Nephron (organoid): ENCODE results near the gene GRM8.
A peak's percentile ranks its signal among the peaks of the same experiment; 100 is the strongest.

Experiments
- H3K27ac Mint-ChIP-seq, 3 experiments: 2 replicates each; pipeline ENCODE4 v1.8.0; 2020; ENCODE audit warnings: mixed read lengths in 3 of 3, mild to moderate bottlenecking in 2 of 3, moderate library complexity in 1 of 3
- H3K27me3 Mint-ChIP-seq: 2 replicates; pipeline ENCODE4 v1.8.0; 2021; ENCODE audit warnings: low read depth, mild to moderate bottlenecking, moderate library complexity, mixed read lengths
- H3K36me3 Mint-ChIP-seq: 2 replicates; pipeline ENCODE4 v1.8.0; 2020; ENCODE audit warnings: low read depth, mixed read lengths
- H3K4me1 Mint-ChIP-seq: 2 replicates; pipeline ENCODE4 v1.8.0; 2020; ENCODE audit warnings: mixed read lengths
- H3K4me3 Mint-ChIP-seq, 3 experiments: 2 replicates each; pipeline ENCODE4 v1.8.0; 2020; ENCODE audit warnings: mild to moderate bottlenecking in 3 of 3, mixed read lengths in 3 of 3, moderate library complexity in 2 of 3
- H3K9me3 Mint-ChIP-seq: 2 replicates; pipeline ENCODE4 v1.8.0; 2020; ENCODE audit warnings: mixed read lengths
- TF ChIP-seq, protein P1 (sequence below), 3 experiments: fragments of 200-600 bp; sonication (generic); IDR thresholded peaks; one replicate each; pipeline ENCODE4 v1.5.0; 2021; ENCODE audit warnings: antibody characterized with exemption in 3 of 3; ENCODE audit not compliant: unreplicated experiment in 3 of 3

The GRM8 gene

DNA sequence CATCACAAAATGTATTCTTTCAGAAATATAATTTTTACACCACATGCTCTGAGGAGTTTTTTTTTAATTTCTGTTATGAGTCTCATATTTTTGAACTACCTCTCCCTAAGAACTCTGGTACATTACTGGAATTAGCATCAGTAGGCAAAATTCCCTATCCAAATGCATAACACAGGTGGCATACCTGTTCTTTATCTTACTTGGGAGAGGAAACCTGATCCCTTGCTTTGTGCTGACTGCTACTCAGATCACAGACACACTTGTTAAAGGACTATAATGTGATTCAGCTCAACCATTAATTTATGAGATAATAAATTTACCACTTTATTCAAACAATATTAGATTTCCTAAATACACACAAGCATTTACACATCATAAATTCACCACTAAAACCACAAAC is 617.2 kb downstream of the GRM8 start:
- TF ChIP-seq, protein P1, sequence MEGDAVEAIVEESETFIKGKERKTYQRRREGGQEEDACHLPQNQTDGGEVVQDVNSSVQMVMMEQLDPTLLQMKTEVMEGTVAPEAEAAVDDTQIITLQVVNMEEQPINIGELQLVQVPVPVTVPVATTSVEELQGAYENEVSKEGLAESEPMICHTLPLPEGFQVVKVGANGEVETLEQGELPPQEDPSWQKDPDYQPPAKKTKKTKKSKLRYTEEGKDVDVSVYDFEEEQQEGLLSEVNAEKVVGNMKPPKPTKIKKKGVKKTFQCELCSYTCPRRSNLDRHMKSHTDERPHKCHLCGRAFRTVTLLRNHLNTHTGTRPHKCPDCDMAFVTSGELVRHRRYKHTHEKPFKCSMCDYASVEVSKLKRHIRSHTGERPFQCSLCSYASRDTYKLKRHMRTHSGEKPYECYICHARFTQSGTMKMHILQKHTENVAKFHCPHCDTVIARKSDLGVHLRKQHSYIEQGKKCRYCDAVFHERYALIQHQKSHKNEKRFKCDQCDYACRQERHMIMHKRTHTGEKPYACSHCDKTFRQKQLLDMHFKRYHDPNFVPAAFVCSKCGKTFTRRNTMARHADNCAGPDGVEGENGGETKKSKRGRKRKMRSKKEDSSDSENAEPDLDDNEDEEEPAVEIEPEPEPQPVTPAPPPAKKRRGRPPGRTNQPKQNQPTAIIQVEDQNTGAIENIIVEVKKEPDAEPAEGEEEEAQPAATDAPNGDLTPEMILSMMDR (IDR thresholded peaks at IDR 0.05; ENCODE audit: unreplicated experiment in 3 of 3): no peak
- H3K4me3 Mint-ChIP-seq: no peak overlapping the region
- H3K36me3 Mint-ChIP-seq: no peaks in the 10 kb centered on the region

DNA sequence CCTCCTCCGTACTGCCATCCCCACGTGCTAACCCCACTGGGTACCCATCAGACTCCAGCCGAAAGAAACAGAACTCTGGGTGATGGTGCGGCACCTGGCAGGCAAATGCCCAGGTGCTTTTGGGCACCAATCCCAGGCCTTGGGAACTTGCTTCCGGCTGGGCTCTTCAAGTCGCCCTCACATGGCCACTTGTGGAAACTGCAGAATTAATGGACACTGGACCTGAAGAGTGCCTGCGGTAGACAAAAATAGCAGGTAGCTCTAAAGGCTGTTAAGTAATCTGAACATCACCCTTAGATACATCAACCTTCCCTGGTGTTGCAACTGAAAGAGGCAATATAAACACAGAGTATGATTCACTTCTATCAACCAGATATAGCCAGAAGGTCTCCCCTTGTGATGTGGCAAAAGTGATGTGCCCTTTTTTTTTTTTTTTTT is 644.4 kb downstream of the GRM8 start:
- H3K4me1 Mint-ChIP-seq: no peaks in the 10 kb centered on the region
- H3K4me3 Mint-ChIP-seq: no peak overlapping the region
- no peaks in the 10 kb centered on the region for H3K36me3 Mint-ChIP-seq
- TF ChIP-seq, protein P1 (IDR thresholded peaks at IDR 0.05; ENCODE audit: unreplicated experiment in 3 of 3): peak in 1 of 3 experiments; percentile 23
- peaks cover 3% of the 10 kb centered on the region for H3K9me3 Mint-ChIP-seq
- H3K27ac Mint-ChIP-seq: no peak overlapping the region
- no peaks in the 10 kb centered on the region for H3K27me3 Mint-ChIP-seq

More for the DNA sequence above, 617.2 kb downstream of the GRM8 start:
- Mint-ChIP-seq H3K4me1 (no peaks in the 10 kb centered on the region), H3K27me3 (no peaks in the 10 kb centered on the region), H3K27ac (no peak overlapping the region), H3K9me3 (no peaks in the 10 kb centered on the region)

DNA sequence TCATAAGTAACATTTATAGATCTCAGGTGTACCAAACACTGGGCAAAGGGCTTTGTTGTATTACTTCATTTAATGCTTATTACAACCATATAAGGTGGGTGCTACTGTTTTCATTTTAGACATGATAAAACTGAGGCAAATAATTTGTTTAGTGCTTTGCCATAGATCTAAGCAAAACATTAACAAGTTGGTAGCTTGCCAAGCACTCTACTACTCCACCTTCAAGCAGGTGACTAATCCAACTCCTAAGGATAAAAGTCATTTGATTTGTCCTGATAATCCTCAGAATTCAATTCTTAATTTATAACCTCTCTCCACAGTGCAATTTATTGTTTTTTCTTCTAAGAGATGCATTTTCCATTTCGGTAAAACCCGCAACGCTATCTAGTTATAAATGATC is 646.4 kb downstream of the GRM8 start:
- Mint-ChIP-seq H3K27ac (no peak overlapping the region), H3K27me3 (no peaks in the 10 kb centered on the region), H3K4me3 (no peak overlapping the region), H3K36me3 (no peaks in the 10 kb centered on the region), H3K9me3 (no peaks in the 10 kb centered on the region), H3K4me1 (no peaks in the 10 kb centered on the region)
- TF ChIP-seq, protein P1 (IDR thresholded peaks at IDR 0.05; ENCODE audit: unreplicated experiment in 3 of 3): no peak

DNA sequence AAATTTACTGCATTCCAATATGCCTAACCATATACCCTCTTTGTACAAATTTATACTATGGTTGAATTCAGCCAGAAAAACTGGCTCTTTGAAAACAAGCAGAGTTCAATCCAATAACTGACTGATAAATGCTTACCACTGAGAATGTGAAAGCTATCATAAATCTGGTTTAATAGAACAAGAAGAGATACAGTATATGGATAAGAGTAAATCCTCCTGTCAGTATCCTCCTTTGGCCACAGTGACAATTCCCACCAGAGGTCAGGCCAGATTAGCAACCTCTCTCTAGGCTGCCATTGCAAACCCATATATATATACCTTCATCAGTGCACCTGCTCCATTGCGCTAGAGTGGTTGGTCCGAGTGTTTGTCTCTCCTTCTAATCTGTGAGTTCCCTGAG is 647.2 kb downstream of the GRM8 start:
- Mint-ChIP-seq H3K27me3 (no peaks in the 10 kb centered on the region), H3K36me3 (no peaks in the 10 kb centered on the region), H3K9me3 (no peaks in the 10 kb centered on the region), H3K4me1 (no peaks in the 10 kb centered on the region), H3K27ac (no peak overlapping the region), H3K4me3 (no peak overlapping the region)
- TF ChIP-seq, protein P1 (IDR thresholded peaks at IDR 0.05; ENCODE audit: unreplicated experiment in 3 of 3): no peak

DNA sequence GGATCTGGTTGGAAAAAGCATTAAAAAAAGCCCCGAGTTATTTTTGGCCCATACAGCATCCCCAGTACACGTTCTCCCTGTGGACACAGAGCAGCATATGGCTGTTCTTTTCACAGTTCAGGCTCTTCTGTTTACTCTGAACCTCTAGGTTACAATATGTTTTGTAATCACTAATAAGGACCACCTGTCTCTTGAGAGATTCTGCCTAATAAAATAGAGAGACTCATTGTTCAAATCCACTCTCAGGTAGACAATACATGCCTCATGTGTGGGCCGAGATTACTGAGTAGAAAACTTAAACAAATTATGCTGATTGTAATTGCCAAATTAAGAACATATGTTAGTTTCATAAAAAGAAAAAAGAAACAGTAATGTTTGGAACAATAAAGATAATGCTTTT is 647.7 kb downstream of the GRM8 start:
- H3K27me3 Mint-ChIP-seq: no peaks in the 10 kb centered on the region
- H3K9me3 Mint-ChIP-seq: no peaks in the 10 kb centered on the region
- TF ChIP-seq, protein P1 (IDR thresholded peaks at IDR 0.05; ENCODE audit: unreplicated experiment in 3 of 3): no peak
- no peak overlapping the region for H3K27ac Mint-ChIP-seq
- no peaks in the 10 kb centered on the region for H3K36me3 Mint-ChIP-seq
- no peaks in the 10 kb centered on the region for H3K4me1 Mint-ChIP-seq
- H3K4me3 Mint-ChIP-seq: no peak overlapping the region

DNA sequence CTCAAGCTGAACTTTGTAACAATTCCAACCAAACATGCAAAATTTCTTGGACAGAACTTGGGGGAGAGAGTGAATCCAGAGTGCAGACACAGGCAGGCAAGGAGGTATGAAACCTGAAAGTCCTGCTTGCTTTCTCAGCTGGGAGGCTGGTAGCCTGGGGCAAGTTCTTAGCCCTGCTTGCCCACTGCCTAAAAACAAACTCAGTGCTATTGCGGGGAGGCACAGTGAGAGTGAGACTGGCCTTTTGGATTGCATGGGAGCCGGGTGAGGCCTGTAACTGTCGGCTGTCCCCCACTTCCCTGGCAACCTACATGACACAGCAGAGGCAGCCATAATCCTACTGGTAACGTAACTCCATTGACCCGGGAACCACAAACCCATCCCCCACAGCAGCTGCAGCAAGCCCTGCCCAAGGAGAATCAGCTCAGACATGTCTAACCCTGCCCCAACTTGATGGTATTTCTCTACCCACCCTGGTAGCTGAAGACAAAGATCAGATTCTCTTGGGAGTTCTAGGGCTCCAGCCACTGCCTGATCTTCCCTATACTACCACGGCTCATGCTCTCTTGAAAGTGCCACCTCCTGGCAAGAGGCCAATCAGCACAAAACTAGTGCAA is 663.6 kb downstream of the GRM8 start:
- H3K9me3 Mint-ChIP-seq: peaks cover 35% of the 10 kb centered on the region
- H3K4me1 Mint-ChIP-seq: no peaks in the 10 kb centered on the region
- TF ChIP-seq, protein P1 (IDR thresholded peaks at IDR 0.05; ENCODE audit: unreplicated experiment in 3 of 3): no peak

More for the DNA sequence above, 663.6 kb downstream of the GRM8 start:
- no peaks in the 10 kb centered on the region for H3K36me3 Mint-ChIP-seq
- H3K27me3 Mint-ChIP-seq: no peaks in the 10 kb centered on the region
- H3K4me3 Mint-ChIP-seq: no peak overlapping the region
- H3K27ac Mint-ChIP-seq: no peak overlapping the region
